ENCODE results near the gene DMD.

DMD gene

GRCh38 chrX:31212856-31213748 is 1998.2 kb downstream of the DMD start:
- DNase-seq (ENCODE audit: low read depth in 1 of 2, low spot score in 1 of 2), result no peak

GRCh38 chrX:31209005-31209628 is 2002.2 kb downstream of the DMD start:
- no peak for DNase-seq (ENCODE audit: low read depth in 1 of 2, low spot score in 1 of 2)

- DNase-seq (ENCODE audit: low read depth in 1 of 2, low spot score in 1 of 2), result no peak
Measured at GRCh38 chrX:31201503-31201902, 2009.8 kb downstream of the DMD start.

- DNase-seq (ENCODE audit: low read depth in 1 of 2, low spot score in 1 of 2), result no peak
Measured at GRCh38 chrX:31200430-31200829, 2010.9 kb downstream of the DMD start.

- no peak for DNase-seq (ENCODE audit: low read depth in 1 of 2, low spot score in 1 of 2)
Measured at GRCh38 chrX:31199840-31200114, 2011.6 kb downstream of the DMD start.

GRCh38 chrX:31199056-31199839 is 2012.1 kb downstream of the DMD start:
- no peak for DNase-seq (ENCODE audit: low read depth in 1 of 2, low spot score in 1 of 2)

GRCh38 chrX:31190221-31190975 is 2021.0 kb downstream of the DMD start:
- DNase-seq (ENCODE audit: low read depth in 1 of 2, low spot score in 1 of 2), result no peak

- no peak for DNase-seq (ENCODE audit: low read depth in 1 of 2, low spot score in 1 of 2)
Measured at GRCh38 chrX:31186693-31187338, 2024.5 kb downstream of the DMD start.

GRCh38 chrX:31185884-31186283 is 2025.5 kb downstream of the DMD start:
- no peak for DNase-seq (ENCODE audit: low read depth in 1 of 2, low spot score in 1 of 2)

GRCh38 chrX:31181377-31182000 is 2029.9 kb downstream of the DMD start:
- DNase-seq (ENCODE audit: low read depth in 1 of 2, low spot score in 1 of 2), result no peak

GRCh38 chrX:31179203-31179602 is 2032.1 kb downstream of the DMD start:
- DNase-seq (ENCODE audit: low read depth in 1 of 2, low spot score in 1 of 2), result no peak

- DNase-seq (ENCODE audit: low read depth in 1 of 2, low spot score in 1 of 2), result no peak
Measured at GRCh38 chrX:31178769-31179125, 2032.6 kb downstream of the DMD start.

- DNase-seq (ENCODE audit: low read depth in 1 of 2, low spot score in 1 of 2), result no peak
Measured at GRCh38 chrX:31178064-31178768, 2033.1 kb downstream of the DMD start.

GRCh38 chrX:31170792-31171191 is 2040.6 kb downstream of the DMD start:
- DNase-seq (ENCODE audit: low read depth in 1 of 2, low spot score in 1 of 2), result no peak

GRCh38 chrX:31168551-31168950 is 2042.8 kb downstream of the DMD start:
- no peak for DNase-seq (ENCODE audit: low read depth in 1 of 2, low spot score in 1 of 2)

GRCh38 chrX:31166832-31167231 is 2044.5 kb downstream of the DMD start:
- no peak for DNase-seq (ENCODE audit: low read depth in 1 of 2, low spot score in 1 of 2)

GRCh38 chrX:31166416-31166815 is 2044.9 kb downstream of the DMD start:
- DNase-seq (ENCODE audit: low read depth in 1 of 2, low spot score in 1 of 2), result no peak

GRCh38 chrX:31165241-31166035 is 2045.9 kb downstream of the DMD start:
- no peak for DNase-seq (ENCODE audit: low read depth in 1 of 2, low spot score in 1 of 2)

GRCh38 chrX:31154946-31155345 is 2056.4 kb downstream of the DMD start:
- no peak for DNase-seq (ENCODE audit: low read depth in 1 of 2, low spot score in 1 of 2)

Measured in stimulated activated CD4-positive, alpha-beta T cell treated with anti-CD3 and anti-CD28 coated beads, Interleukin-15, amount 100 ng/mL, for 1 hour (primary cell).